T-cell (primary cell): ENCODE measurements around the gene CHD9. TPM values are rescaled to one million over a fixed set of nuclear protein-coding genes. Genes with fewer than 3 reads are reported as not detected.
"Not testable (repeated sequence)": the region's sequence is repeated elsewhere in the genome, so short reads cannot be mapped to it uniquely, and the experiment has no call there.

ENCODE experiments used
- ATAC-seq, 4 experiments: fragments of 200-7000 bp in 3 of 4; fragments of 150-1000 bp in 1 of 4; cut with Tn5 transposase; replicated peaks in 1 of 4; 1 replicate in 3 of 4; 2 replicates in 1 of 4; pipeline ENCODE4 v1.10.0; 2021; ENCODE audit warnings: moderate library complexity in 3 of 4, mild to moderate bottlenecking in 2 of 4, moderate number of reproducible peaks in 1 of 4
- CTCF ChIA-PET, 2 donors: fragments of 300-600 bp; sonication (Branson Sonifier 250); formaldehyde crosslinking; loops; one replicate each; lab custom pipeline; 2022; ENCODE audit warnings: antibody characterized with exemption in 2 of 2; lab: Charles Lee
- POLR2A ChIA-PET, 2 donors: fragments of 300-600 bp; sonication (Branson Sonifier 250); formaldehyde crosslinking; loops; one replicate each; lab custom pipeline; 2022; ENCODE audit warnings: antibody characterized with exemption in 2 of 2; lab: Charles Lee
- DNase-seq, 35 experiments: peaks; one replicate each; pipeline versions ENCODE4 v3.0.0 to v3.0.0-alpha.2; 2013 to 2023
- H3K27ac ChIP-seq: one replicate; pipeline ENCODE4 v1.5.1; 2013; ENCODE audit warnings: low read length
- H3K27me3 ChIP-seq, 2 experiments: replicated peaks in 1 of 2; 1 replicate in 1 of 2; 2 replicates in 1 of 2; pipeline versions ENCODE4 v1.6.1 to v1.7.0; 2013; ENCODE audit warnings: low read length in 1 of 2, mixed read lengths in 1 of 2; ENCODE audit not compliant: control insufficient read depth in 2 of 2, insufficient read depth in 2 of 2; ENCODE audit errors: extremely low read depth in 1 of 2
- H3K36me3 ChIP-seq, 2 donors: 1 replicate in 1 of 2; 2 replicates in 1 of 2; pipeline versions ENCODE4 v1.6.1 to v1.7.0; 2013; ENCODE audit warnings: low read length in 1 of 2; ENCODE audit not compliant: control insufficient read depth in 2 of 2, insufficient read depth in 1 of 2; ENCODE audit errors: extremely low read depth in 1 of 2
- H3K4me1 ChIP-seq, 2 experiments: 1 replicate in 1 of 2; 2 replicates in 1 of 2; pipeline versions ENCODE4 v1.6.1 to v1.7.0; 2013; ENCODE audit warnings: low read length in 2 of 2, mixed read lengths in 1 of 2; ENCODE audit not compliant: insufficient read depth in 2 of 2, control insufficient read depth in 1 of 2; ENCODE audit errors: extremely low read depth in 1 of 2
- H3K4me3 ChIP-seq, 2 donors: 1 replicate in 1 of 2; 2 replicates in 1 of 2; pipeline versions ENCODE4 v1.5.1 to v1.7.0; 2013; ENCODE audit warnings: mild to moderate bottlenecking in 2 of 2, low read length in 1 of 2, moderate library complexity in 1 of 2; ENCODE audit not compliant: control insufficient read depth in 1 of 2; ENCODE audit errors: extremely low read depth in 1 of 2
- H3K9me3 ChIP-seq: 2 replicates; pipeline ENCODE4 v1.7.0; 2013
- H3K27ac Mint-ChIP-seq, 2 donors: one replicate each; pipeline ENCODE4 v1.8.0; 2020 to 2021; ENCODE audit warnings: mild to moderate bottlenecking in 2 of 2, mixed read lengths in 2 of 2
- H3K27me3 Mint-ChIP-seq, 2 donors: one replicate each; pipeline ENCODE4 v1.8.0; 2021 to 2022; ENCODE audit warnings: mixed read lengths in 2 of 2
- H3K36me3 Mint-ChIP-seq: one replicate; pipeline ENCODE4 v1.8.0; 2021; ENCODE audit warnings: mixed read lengths
- H3K4me1 Mint-ChIP-seq, 3 donors: one replicate each; pipeline ENCODE4 v1.8.0; 2020 to 2022; ENCODE audit warnings: mixed read lengths in 3 of 3, mild to moderate bottlenecking in 1 of 3
- H3K4me3 Mint-ChIP-seq, 3 donors: one replicate each; pipeline ENCODE4 v1.8.0; 2020 to 2022; ENCODE audit warnings: mild to moderate bottlenecking in 3 of 3, mixed read lengths in 3 of 3, moderate library complexity in 3 of 3
- H3K9me3 Mint-ChIP-seq, 3 donors: one replicate each; pipeline ENCODE4 v1.8.0; 2020 to 2022; ENCODE audit warnings: mixed read lengths in 3 of 3
- WGBS: methylation state at CpG from one replicate; pipeline ENCODE4 v1.1.5; 2013; ENCODE audit warnings: missing lambda C conversion rate; ENCODE audit not compliant: insufficient coverage; 5-methylcytosine and 5-hydroxymethylcytosine counted together
- total RNA-seq, 35 experiments: library from RNA in 6 of 35; stranded (reverse) in 6 of 35; fragments of 120-200 nt in 1 of 35; gene quantifications; one replicate each; pipeline versions ENCODE4 v1.2.1 to v1.2.4 and lab custom pipeline; 2013 to 2026

The CHD9 gene
- total RNA-seq, 5 donors from 2014 or later (not counting 1 experiment from before 2014, with no cell fraction given), result 33.0 to 39.3 (median 33.8) TPM

- H3K4me1 ChIP-seq, CTCF ChIA-PET, H3K9me3 Mint-ChIP-seq, H3K9me3 ChIP-seq, H3K27me3 Mint-ChIP-seq, H3K27ac Mint-ChIP-seq, H3K4me3 Mint-ChIP-seq, POLR2A ChIA-PET, DNase-seq, H3K27me3 ChIP-seq, H3K27ac ChIP-seq, H3K36me3 ChIP-seq, ATAC-seq, H3K4me3 ChIP-seq: not testable (repeated sequence)
- Mint-ChIP-seq H3K4me1 (peaks cover 7 to 12% (median 8%) of the 10 kb centered on the region in 3 donors), H3K36me3 (peaks cover 12% of the 10 kb centered on the region)
- no CpG with 5 or more reads among the region's 7 CpGs for WGBS
These were observed 20.7 kb downstream of the CHD9 start for GRCh38 chr16:53075461-53075860.

GRCh38 chr16:53078247-53078646 is 23.5 kb downstream of the CHD9 start:
- H3K4me1 Mint-ChIP-seq, result no peaks in the 10 kb centered on the region

GRCh38 chr16:53078765-53079485 is 24.1 kb downstream of the CHD9 start:
- POLR2A ChIA-PET, result no interaction called here

More at GRCh38 chr16:53078247-53078646, 23.5 kb downstream of the CHD9 start:
- H3K36me3 Mint-ChIP-seq, result peaks cover 12% of the 10 kb centered on the region
- CTCF ChIA-PET, result no interaction called here
- H3K4me3 Mint-ChIP-seq, result no peak overlapping the region
- ATAC-seq (no peak), DNase-seq (no peak)
- Histone ChIP-seq H3K4me3 (no peak overlapping the region), H3K27ac (no peak overlapping the region), H3K9me3 (no peaks in the 10 kb centered on the region), H3K36me3 (no peaks in the 10 kb centered on the region), H3K27me3 (no peaks in the 10 kb centered on the region), H3K4me1 (no peaks in the 10 kb centered on the region)
- no CpG with 5 or more reads among the region's 2 CpGs for WGBS
- no peak overlapping the region for H3K27ac Mint-ChIP-seq
- H3K27me3 Mint-ChIP-seq, result peaks cover 0 to 4% of the 10 kb centered on the region in 2 donors
- POLR2A ChIA-PET, result no interaction called here
- H3K9me3 Mint-ChIP-seq, result peaks cover 0 to 5% (median 0%) of the 10 kb centered on the region in 3 donors

GRCh38 chr16:53080345-53081031 is 25.7 kb downstream of the CHD9 start:
- ATAC-seq (no peak), DNase-seq (no peak)
- H3K4me1 ChIP-seq, result no peaks in the 10 kb centered on the region
- ChIA-PET CTCF (no interaction called here), POLR2A (no interaction called here)
- H3K27me3 ChIP-seq, result no peaks in the 10 kb centered on the region
- WGBS, result 17% methylated on average over 1 of the region's 8 CpGs
- H3K4me3 ChIP-seq, result no peak overlapping the region
- Mint-ChIP-seq H3K4me3 (no peak overlapping the region), H3K27me3 (peaks cover 0 to 4% of the 10 kb centered on the region in 2 donors), H3K27ac (no peak overlapping the region), H3K9me3 (no peaks in the 10 kb centered on the region), H3K4me1 (no peaks in the 10 kb centered on the region), H3K36me3 (peaks cover 7% of the 10 kb centered on the region)
- H3K36me3 ChIP-seq, result no peaks in the 10 kb centered on the region
- no peak overlapping the region for H3K27ac ChIP-seq
- no peaks in the 10 kb centered on the region for H3K9me3 ChIP-seq

More at GRCh38 chr16:53078765-53079485, 24.1 kb downstream of the CHD9 start:
- Mint-ChIP-seq H3K36me3 (peaks cover 9% of the 10 kb centered on the region), H3K9me3 (peaks cover 0 to 3% (median 0%) of the 10 kb centered on the region in 3 donors), H3K4me1 (no peaks in the 10 kb centered on the region), H3K27me3 (peaks cover 0 to 4% of the 10 kb centered on the region in 2 donors), H3K4me3 (no peak overlapping the region), H3K27ac (no peak overlapping the region)
- CTCF ChIA-PET, result no interaction called here
- Histone ChIP-seq H3K4me3 (no peak overlapping the region), H3K9me3 (no peaks in the 10 kb centered on the region), H3K27ac (no peak overlapping the region), H3K36me3 (no peaks in the 10 kb centered on the region), H3K4me1 (no peaks in the 10 kb centered on the region), H3K27me3 (no peaks in the 10 kb centered on the region)
- ATAC-seq (no peak), DNase-seq (no peak)
- WGBS, result 100% methylated on average over 1 of the region's 6 CpGs

GRCh38 chr16:53081032-53081424 is 26.2 kb downstream of the CHD9 start:
- no peak overlapping the region for H3K27ac ChIP-seq
- ChIA-PET POLR2A (no interaction called here), CTCF (no interaction called here)
- no peak overlapping the region for H3K4me3 ChIP-seq
- H3K9me3 Mint-ChIP-seq, result no peaks in the 10 kb centered on the region
- no peaks in the 10 kb centered on the region for H3K36me3 ChIP-seq
- H3K9me3 ChIP-seq, result no peaks in the 10 kb centered on the region
- ATAC-seq (no peak), DNase-seq (no peak)
- H3K27ac Mint-ChIP-seq, result no peak overlapping the region
- no peaks in the 10 kb centered on the region for H3K27me3 ChIP-seq
- peaks cover 0 to 4% of the 10 kb centered on the region in 2 donors for H3K27me3 Mint-ChIP-seq
- no peak overlapping the region for H3K4me3 Mint-ChIP-seq
- no peaks in the 10 kb centered on the region for H3K4me1 ChIP-seq
- H3K4me1 Mint-ChIP-seq, result no peaks in the 10 kb centered on the region
- peaks cover 4% of the 10 kb centered on the region for H3K36me3 Mint-ChIP-seq

- DNase-seq, result no peak
- peaks cover 0 to 4% of the 10 kb centered on the region in 2 donors for H3K27me3 Mint-ChIP-seq
- Histone ChIP-seq H3K4me3 (no peak overlapping the region), H3K27me3 (no peaks in the 10 kb centered on the region), H3K4me1 (no peaks in the 10 kb centered on the region), H3K9me3 (no peaks in the 10 kb centered on the region), H3K36me3 (no peaks in the 10 kb centered on the region), H3K27ac (no peak overlapping the region)
- H3K27ac Mint-ChIP-seq, result no peak overlapping the region
- no peaks in the 10 kb centered on the region for H3K9me3 Mint-ChIP-seq
- ATAC-seq, result no peak
- CTCF ChIA-PET, result interaction anchor here in 1 of 2 donors (0.8 kb wide), 1 partner anchor 21 kb away, joined by 3 read pairs; no protein-coding TSS in a partner anchor
- H3K36me3 Mint-ChIP-seq, result peaks cover 4% of the 10 kb centered on the region
- POLR2A ChIA-PET, result no interaction called here
- no peak overlapping the region for H3K4me3 Mint-ChIP-seq
- no CpG with 5 or more reads among the region's 3 CpGs for WGBS
- H3K4me1 Mint-ChIP-seq, result no peaks in the 10 kb centered on the region
These were observed 27.1 kb downstream of the CHD9 start for GRCh38 chr16:53081686-53082407.
